Smooth muscle cell (in vitro differentiated cells): ENCODE results near the gene SRGN. TPM values are rescaled to one million over a fixed set of nuclear protein-coding genes. Genes with fewer than 3 reads are reported as not detected.

ENCODE experiments used
- DNase-seq: peaks from one replicate; lab custom pipeline; 2025; ENCODE audit not compliant: unreplicated experiment; lab: John Stamatoyannopoulos, UW
- H2AFZ ChIP-seq: fragments of 200-600 bp; sonication (generic); 2 replicates; pipeline ENCODE4 v1.6.0; 2016; ENCODE audit warnings: antibody characterized with exemption, low read depth, mild to moderate bottlenecking
- H3F3A ChIP-seq: fragments of 200-600 bp; sonication (generic); 2 replicates; pipeline ENCODE4 v1.6.0; 2017; ENCODE audit warnings: antibody characterized with exemption, low read depth
- H3K27ac ChIP-seq: fragments of 200-600 bp; sonication (generic); 2 replicates; pipeline ENCODE4 v1.5.1; 2016; ENCODE audit warnings: low read depth, mild to moderate bottlenecking
- H3K27me3 ChIP-seq: fragments of 200-600 bp; sonication (generic); 2 replicates; pipeline ENCODE4 v1.6.1; 2016; ENCODE audit warnings: low read depth, mild to moderate bottlenecking
- H3K36me3 ChIP-seq: fragments of 200-600 bp; sonication (generic); 2 replicates; pipeline ENCODE4 v1.5.1; 2016; ENCODE audit warnings: low read depth
- H3K4me1 ChIP-seq: fragments of 200-600 bp; sonication (generic); 2 replicates; pipeline ENCODE4 v1.5.1; 2016; ENCODE audit warnings: low read depth
- H3K4me2 ChIP-seq: fragments of 200-600 bp; sonication (generic); 2 replicates; pipeline ENCODE4 v1.6.0; 2016; ENCODE audit warnings: mild to moderate bottlenecking
- H3K4me3 ChIP-seq: fragments of 200-600 bp; sonication (generic); 2 replicates; pipeline ENCODE4 v1.5.1; 2016; ENCODE audit warnings: mild to moderate bottlenecking
- H3K79me2 ChIP-seq: fragments of 200-600 bp; sonication (generic); 2 replicates; pipeline ENCODE4 v1.6.0; 2016; ENCODE audit warnings: low read depth, mild to moderate bottlenecking
- H3K9ac ChIP-seq: fragments of 200-600 bp; sonication (generic); 2 replicates; pipeline ENCODE4 v1.6.0; 2016; ENCODE audit warnings: low read depth
- H3K9me3 ChIP-seq: fragments of 200-600 bp; sonication (generic); replicated peaks from 2 replicates; pipeline ENCODE4 v1.5.1; 2016; ENCODE audit warnings: low read depth
- H4K20me1 ChIP-seq: fragments of 200-600 bp; sonication (generic); 2 replicates; pipeline ENCODE4 v1.6.0; 2016; ENCODE audit warnings: low read depth
- CTCF ChIP-seq: fragments of 200-600 bp; sonication (generic); IDR thresholded peaks from 2 replicates; pipeline ENCODE4 v1.5.1; 2017; ENCODE audit warnings: borderline replicate concordance, mild to moderate bottlenecking, antibody characterized with exemption; ENCODE audit not compliant: insufficient read depth, poor library complexity, severe bottlenecking
- WGBS: methylation state at CpG from one replicate; pipeline ENCODE4 v1.1.7; 2016; ENCODE audit warnings: low lambda C conversion rate; 5-methylcytosine and 5-hydroxymethylcytosine counted together
- polyA plus RNA-seq: library from polyadenylated mRNA; unstranded; fragments of >200 nt; fragmentation: Nextera tagmentation; extraction: Ambion mirVana; gene quantifications from 2 replicates; pipeline ENCODE4 v1.2.1, GENCODE V29; 2016
- total RNA-seq: library from RNA; depleted of rRNA; stranded (reverse); fragments of >200 nt; gene quantifications from 2 replicates; pipeline ENCODE4 v1.2.3, GENCODE V29; 2014

Gene SRGN
- total and polyA plus RNA-seq, 2 experiments from 2014 or later, result not detected

- no peaks in the 10 kb centered on the region for H3K36me3 ChIP-seq
- peak within 1 kb of the TSS; percentile 97 for H3K27ac ChIP-seq
- peak within 1 kb of the TSS; percentile 85 for H3K9ac ChIP-seq
- peak within 1 kb of the TSS; percentile 97 for H2AFZ ChIP-seq
- peaks cover 41% of the 10 kb centered on the region for H4K20me1 ChIP-seq
- 0% methylated on average over 30 of the region's 82 CpGs for WGBS
- H3K27me3 ChIP-seq, result no peaks in the 10 kb centered on the region
- H3K4me2 ChIP-seq, result peak within 1 kb of the TSS; percentile 94
- no peak for TF ChIP-seq CTCF
- peaks cover 47% of the 10 kb centered on the region for H3K79me2 ChIP-seq
- peak; percentile 97 for DNase-seq
- H3F3A ChIP-seq, result peaks cover 10% of the 10 kb centered on the region
- peak within 1 kb of the TSS; percentile 73 for H3K4me3 ChIP-seq
- H3K9me3 ChIP-seq, result no peaks in the 10 kb centered on the region
- peaks cover 15% of the 10 kb centered on the region for H3K4me1 ChIP-seq
Measured at GRCh38 chr10:69123747-69124562, 36.1 kb downstream of the SRGN start, which contains the start of gene VPS26A. Gene VPS26A, plus strand, starts transcription at chr10:69124178. Its CDS starts 100 bp downstream, at chr10:69124278.

- Histone ChIP-seq H3K4me2 (peak overlapping the region; percentile 92), H3K4me3 (peak overlapping the region; percentile 73), H3K27me3 (no peaks in the 10 kb centered on the region), H3F3A (peaks cover 10% of the 10 kb centered on the region), H4K20me1 (peaks cover 49% of the 10 kb centered on the region), H3K9me3 (no peaks in the 10 kb centered on the region), H3K36me3 (no peaks in the 10 kb centered on the region), H3K27ac (peak overlapping the region; percentile 97), H2AFZ (peak overlapping the region; percentile 50), H3K79me2 (peaks cover 55% of the 10 kb centered on the region), H3K4me1 (peaks cover 15% of the 10 kb centered on the region), H3K9ac (peak overlapping the region; percentile 81)
- peak; percentile 18 for DNase-seq
- no peak for TF ChIP-seq CTCF
- under 1% methylated on average over 26 of the region's 26 CpGs for WGBS
Measured at GRCh38 chr10:69124563-69125268, 36.8 kb downstream of the SRGN start.

GRCh38 chr10:69125554-69125953 lies 37.7 kb downstream of the SRGN start:
- peak overlapping the region; percentile 73 for H3K4me3 ChIP-seq
- H4K20me1 ChIP-seq, result peaks cover 57% of the 10 kb centered on the region
- no peaks in the 10 kb centered on the region for H3K36me3 ChIP-seq
- peak overlapping the region; percentile 92 for H3K4me2 ChIP-seq
- H3K9me3 ChIP-seq, result no peaks in the 10 kb centered on the region
- no peaks in the 10 kb centered on the region for H3K27me3 ChIP-seq
- no peak for TF ChIP-seq CTCF
- peak overlapping the region; percentile 81 for H3K9ac ChIP-seq
- H3K4me1 ChIP-seq, result peaks cover 15% of the 10 kb centered on the region
- H3K27ac ChIP-seq, result peak overlapping the region; percentile 97
- WGBS, result 77% methylated on average over 1 of the region's 1 CpG
- no peak overlapping the region for H2AFZ ChIP-seq
- no peak for DNase-seq
- H3F3A ChIP-seq, result peaks cover 10% of the 10 kb centered on the region
- H3K79me2 ChIP-seq, result peaks cover 63% of the 10 kb centered on the region
